Osteocyte (in vitro differentiated cells): ENCODE data around the gene CLECL1. TPM values are rescaled to one million over a fixed set of nuclear protein-coding genes. Genes with fewer than 3 reads are reported as not detected.

Experiments
- DNase-seq: peaks from one replicate; pipeline ENCODE4 v3.0.0; 2021; ENCODE audit warnings: mixed read lengths; ENCODE audit not compliant: unreplicated experiment; ENCODE audit errors: extremely low spot score
- H3K27ac Mint-ChIP-seq: one replicate; pipeline ENCODE4 v1.8.0; 2021; ENCODE audit warnings: mild to moderate bottlenecking, mixed read lengths; ENCODE audit not compliant: unreplicated experiment
- H3K27me3 Mint-ChIP-seq: one replicate; pipeline ENCODE4 v1.8.0; 2021; ENCODE audit warnings: mixed read lengths; ENCODE audit not compliant: unreplicated experiment
- H3K36me3 Mint-ChIP-seq: one replicate; pipeline ENCODE4 v1.8.0; 2021; ENCODE audit warnings: mixed read lengths; ENCODE audit not compliant: unreplicated experiment
- H3K4me1 Mint-ChIP-seq: one replicate; pipeline ENCODE4 v1.8.0; 2021; ENCODE audit warnings: mixed read lengths; ENCODE audit not compliant: unreplicated experiment
- H3K4me3 Mint-ChIP-seq: one replicate; pipeline ENCODE4 v1.8.0; 2021; ENCODE audit warnings: mild to moderate bottlenecking, moderate library complexity, mixed read lengths; ENCODE audit not compliant: unreplicated experiment
- H3K9me3 Mint-ChIP-seq: one replicate; pipeline ENCODE4 v1.8.0; 2021; ENCODE audit warnings: mixed read lengths; ENCODE audit not compliant: unreplicated experiment
- total RNA-seq: library from RNA; stranded (reverse); gene quantifications from 2 replicates; pipeline ENCODE4 v1.2.1, GENCODE V29; 2021
- TF ChIP-seq, protein P1 (sequence below): fragments of 200-600 bp; sonication (generic); IDR thresholded peaks from 2 replicates; pipeline ENCODE4 v1.5.0; 2021; ENCODE audit warnings: antibody characterized with exemption, mild to moderate bottlenecking, moderate library complexity

The CLECL1 gene
- total RNA-seq, 1 donor from 2014 or later = not detected

DNA sequence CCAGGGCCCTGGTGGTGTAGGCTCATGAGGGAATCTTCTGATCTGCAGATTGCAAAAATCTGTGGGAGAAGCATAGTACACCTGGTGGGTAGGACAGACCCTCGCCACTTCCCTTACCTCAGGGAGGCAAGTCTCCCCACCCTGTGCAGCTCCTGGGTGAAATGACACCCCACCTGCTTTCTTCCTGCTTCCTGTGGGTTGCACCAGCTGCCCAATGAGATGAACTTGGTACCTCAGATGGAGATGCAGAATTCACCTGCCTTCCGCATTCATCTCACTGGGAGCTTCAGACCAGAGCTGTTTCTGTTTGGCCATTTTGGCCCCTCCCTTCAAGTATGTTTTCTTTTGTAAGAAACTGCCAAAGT, 58.7 kb downstream of the CLECL1 start:
- Mint-ChIP-seq H3K9me3 (peaks cover 7% of the 10 kb centered on the region), H3K27me3 (no peaks in the 10 kb centered on the region), H3K4me3 (no peak overlapping the region), H3K4me1 (peaks cover 17% of the 10 kb centered on the region), H3K36me3 (peaks cover 15% of the 10 kb centered on the region), H3K27ac (no peak overlapping the region)
- TF ChIP-seq, protein P1, sequence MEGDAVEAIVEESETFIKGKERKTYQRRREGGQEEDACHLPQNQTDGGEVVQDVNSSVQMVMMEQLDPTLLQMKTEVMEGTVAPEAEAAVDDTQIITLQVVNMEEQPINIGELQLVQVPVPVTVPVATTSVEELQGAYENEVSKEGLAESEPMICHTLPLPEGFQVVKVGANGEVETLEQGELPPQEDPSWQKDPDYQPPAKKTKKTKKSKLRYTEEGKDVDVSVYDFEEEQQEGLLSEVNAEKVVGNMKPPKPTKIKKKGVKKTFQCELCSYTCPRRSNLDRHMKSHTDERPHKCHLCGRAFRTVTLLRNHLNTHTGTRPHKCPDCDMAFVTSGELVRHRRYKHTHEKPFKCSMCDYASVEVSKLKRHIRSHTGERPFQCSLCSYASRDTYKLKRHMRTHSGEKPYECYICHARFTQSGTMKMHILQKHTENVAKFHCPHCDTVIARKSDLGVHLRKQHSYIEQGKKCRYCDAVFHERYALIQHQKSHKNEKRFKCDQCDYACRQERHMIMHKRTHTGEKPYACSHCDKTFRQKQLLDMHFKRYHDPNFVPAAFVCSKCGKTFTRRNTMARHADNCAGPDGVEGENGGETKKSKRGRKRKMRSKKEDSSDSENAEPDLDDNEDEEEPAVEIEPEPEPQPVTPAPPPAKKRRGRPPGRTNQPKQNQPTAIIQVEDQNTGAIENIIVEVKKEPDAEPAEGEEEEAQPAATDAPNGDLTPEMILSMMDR = no peak
- DNase-seq = no peak

DNA sequence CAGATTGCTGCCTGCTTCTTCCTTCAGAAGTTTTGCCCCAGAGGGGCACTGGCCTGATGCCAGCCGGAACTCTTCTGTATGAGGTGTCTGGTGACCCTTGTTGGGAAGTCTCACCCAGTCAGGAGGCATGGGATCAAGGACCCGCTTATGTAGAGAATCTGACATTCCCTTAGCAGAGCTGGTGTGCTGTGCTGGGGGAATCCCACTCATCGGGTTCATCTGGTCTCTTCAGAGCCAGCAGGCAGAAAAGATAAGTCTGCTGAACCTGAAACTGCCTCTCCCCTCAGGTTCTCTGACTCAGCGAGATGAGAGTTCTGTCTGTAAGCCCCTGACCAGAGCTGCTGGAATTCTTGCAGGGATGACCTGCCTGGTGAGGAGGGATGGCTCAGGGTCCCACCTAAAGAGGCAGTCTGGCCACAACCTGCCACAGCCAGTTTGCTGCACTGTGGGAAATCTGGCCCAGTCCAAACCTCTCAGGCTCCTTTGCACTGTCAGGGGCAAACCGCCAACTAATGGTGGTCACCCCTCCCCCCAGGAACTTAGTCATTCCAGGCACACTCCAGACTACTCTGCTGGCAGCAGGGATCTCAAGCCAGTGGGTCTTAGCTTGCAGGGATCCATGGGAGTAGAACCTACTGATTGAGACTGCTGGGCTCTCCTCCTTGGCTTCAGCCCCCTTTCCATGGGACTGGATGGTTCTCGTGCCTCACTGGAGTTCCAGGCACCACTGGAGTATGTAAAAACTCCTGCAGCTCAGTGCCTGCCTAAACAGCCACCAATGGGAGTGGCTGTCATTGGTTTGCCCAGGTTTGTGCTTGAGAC, 59.3 kb downstream of the CLECL1 start:
- H3K4me3 Mint-ChIP-seq = no peak overlapping the region
- H3K9me3 Mint-ChIP-seq = peaks cover 7% of the 10 kb centered on the region
- no peaks in the 10 kb centered on the region for H3K27me3 Mint-ChIP-seq
- TF ChIP-seq, protein P1 = no peak
- peaks cover 20% of the 10 kb centered on the region for H3K4me1 Mint-ChIP-seq
- H3K27ac Mint-ChIP-seq = peak overlapping the region; percentile 74
- DNase-seq = no peak
- peaks cover 15% of the 10 kb centered on the region for H3K36me3 Mint-ChIP-seq

Other genes with a start within 250 kb of the CLECL1 start
- gene KLRB1, start 125.2 kb downstream of the CLECL1 start, total RNA-seq = not detected in 2 replicates
- gene CLEC2D, start 63.4 kb downstream of the CLECL1 start, total RNA-seq = 7.4 and 10.0 TPM in 2 replicates
- gene CD69, start 27.8 kb upstream of the CLECL1 start, total RNA-seq = not detected in 2 replicates
- not detected in 2 replicates for gene KLRF1, start 94.4 kb upstream of the CLECL1 start, total RNA-seq
- not detected in 2 replicates for gene CLEC2B, start 136.3 kb upstream of the CLECL1 start, total RNA-seq
- gene KLRF2, start 148.4 kb upstream of the CLECL1 start, total RNA-seq = not detected in 2 replicates
- gene CLEC2A, start 199.3 kb upstream of the CLECL1 start, total RNA-seq = not detected in 2 replicates
- gene CLEC12A, start 238.3 kb upstream of the CLECL1 start, total RNA-seq = not detected in 2 replicates